B cell (primary cell): ENCODE data around the gene LBH.
A peak's percentile ranks its signal among the peaks of the same experiment; 100 is the strongest.

Experiments used
- EZH2 ChIP-seq: IDR thresholded peaks from 2 replicates; pipeline ENCODE4 v1.6.1; 2012; ENCODE audit warnings: borderline replicate concordance, low read depth, mild to moderate bottlenecking, moderate library complexity, low read length; ENCODE audit not compliant: insufficient read depth, poor library complexity, severe bottlenecking
- TF ChIP-seq, protein P1 (sequence below): fragments of 200-600 bp; IDR thresholded peaks from one replicate; pipeline ENCODE4 v1.8.0; 2022; ENCODE audit warnings: antibody characterized with exemption, mild to moderate bottlenecking

- TF ChIP-seq, protein P1, sequence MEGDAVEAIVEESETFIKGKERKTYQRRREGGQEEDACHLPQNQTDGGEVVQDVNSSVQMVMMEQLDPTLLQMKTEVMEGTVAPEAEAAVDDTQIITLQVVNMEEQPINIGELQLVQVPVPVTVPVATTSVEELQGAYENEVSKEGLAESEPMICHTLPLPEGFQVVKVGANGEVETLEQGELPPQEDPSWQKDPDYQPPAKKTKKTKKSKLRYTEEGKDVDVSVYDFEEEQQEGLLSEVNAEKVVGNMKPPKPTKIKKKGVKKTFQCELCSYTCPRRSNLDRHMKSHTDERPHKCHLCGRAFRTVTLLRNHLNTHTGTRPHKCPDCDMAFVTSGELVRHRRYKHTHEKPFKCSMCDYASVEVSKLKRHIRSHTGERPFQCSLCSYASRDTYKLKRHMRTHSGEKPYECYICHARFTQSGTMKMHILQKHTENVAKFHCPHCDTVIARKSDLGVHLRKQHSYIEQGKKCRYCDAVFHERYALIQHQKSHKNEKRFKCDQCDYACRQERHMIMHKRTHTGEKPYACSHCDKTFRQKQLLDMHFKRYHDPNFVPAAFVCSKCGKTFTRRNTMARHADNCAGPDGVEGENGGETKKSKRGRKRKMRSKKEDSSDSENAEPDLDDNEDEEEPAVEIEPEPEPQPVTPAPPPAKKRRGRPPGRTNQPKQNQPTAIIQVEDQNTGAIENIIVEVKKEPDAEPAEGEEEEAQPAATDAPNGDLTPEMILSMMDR, result peak; percentile 88
- TF ChIP-seq EZH2, result no peak
Measured at GRCh38 chr2:30239308-30239985, 8.1 kb downstream of the LBH start.
